Retinal pigment epithelial cell (primary cell): ENCODE measurements around the gene AGAP3.

Source experiments
- DNase-seq: peaks from one replicate; pipeline ENCODE4 v3.0.0-alpha.2; 2010; ENCODE audit warnings: low read depth
- H3K4me3 ChIP-seq: 2 replicates; pipeline ENCODE4 v1.5.1; 2011; ENCODE audit warnings: mild to moderate bottlenecking, low read length, control low read depth, moderate library complexity
- TF ChIP-seq, protein P1 (sequence below): conservative IDR thresholded peaks from 2 replicates; pipeline ENCODE4 v1.5.1; 2011; ENCODE audit warnings: low read depth, low read length, control low read depth, inconsistent platforms

AGAP3 gene

DNA sequence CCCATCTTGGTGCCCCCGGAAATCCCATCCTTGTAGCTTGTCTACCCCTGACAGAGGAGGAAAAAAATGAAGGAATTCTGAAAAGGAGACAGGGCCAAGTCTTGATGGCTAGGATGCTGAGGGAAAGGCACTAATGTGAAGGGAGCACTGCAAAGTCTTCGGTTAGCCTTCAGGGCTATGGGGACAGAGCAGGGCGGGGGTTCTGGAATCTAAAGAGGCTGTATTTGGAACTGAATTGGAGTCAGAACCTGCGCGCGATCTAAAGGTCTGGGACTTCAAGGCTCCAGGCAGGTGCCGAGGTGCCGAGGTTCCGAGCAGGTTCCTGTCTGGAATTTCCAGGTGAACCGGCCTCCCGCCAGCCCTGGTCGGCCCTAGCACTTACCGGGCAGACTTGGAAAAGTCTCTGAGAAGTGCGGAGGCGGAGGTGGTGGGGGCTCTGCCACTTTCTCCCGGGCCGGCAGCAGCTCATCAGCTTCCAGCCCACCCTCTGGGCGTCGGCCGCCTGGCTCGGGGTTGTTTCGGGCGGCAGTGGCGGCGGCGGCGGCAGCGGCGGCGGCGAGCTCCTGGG is 80.4 kb downstream of the AGAP3 start:
- DNase-seq: no peak

DNA sequence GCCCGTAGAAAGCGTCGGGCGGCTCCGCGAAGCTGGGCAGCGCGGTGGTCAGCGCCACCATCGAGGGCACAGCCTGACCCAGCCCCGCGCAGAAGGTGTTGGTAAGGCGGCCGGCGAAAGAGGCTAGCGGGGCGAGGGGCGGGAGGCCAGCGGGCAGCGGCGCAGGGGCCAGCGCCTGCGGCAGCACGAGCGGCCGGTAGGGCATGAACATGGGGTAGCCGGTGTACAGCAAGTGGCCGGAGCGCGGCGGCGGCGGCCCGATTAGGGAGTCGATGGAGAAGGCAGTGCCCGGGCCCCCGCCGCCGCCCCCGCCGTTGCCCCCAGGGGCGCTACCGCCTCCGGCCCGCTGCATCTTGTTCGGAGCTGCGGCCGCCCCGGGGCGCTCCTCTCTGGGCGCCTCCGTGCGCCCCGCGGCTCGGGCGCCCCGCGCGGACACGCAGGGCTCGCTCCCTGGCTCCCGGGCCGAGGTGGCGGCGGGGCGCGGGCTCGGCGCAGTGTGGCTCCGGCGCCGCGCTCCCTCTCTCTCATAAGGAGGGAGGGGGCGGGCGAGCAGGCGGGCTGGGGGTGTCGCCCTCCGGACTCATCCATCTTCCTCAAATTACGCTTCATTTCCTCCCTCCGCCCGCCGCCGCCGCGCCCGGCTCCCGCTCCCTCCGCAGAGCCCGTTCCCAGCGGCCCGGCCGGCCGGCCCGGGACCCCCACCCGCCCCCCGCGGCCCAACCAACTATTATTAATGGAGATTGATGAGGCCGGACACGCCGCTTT is 81.1 kb downstream of the AGAP3 start, which contains the start of gene GBX1:
GBX1 (minus strand) TSS at position 498 of the 765 bp plus-strand sequence; CDS start at position 352, 146 bp downstream.
- TF ChIP-seq, protein P1, sequence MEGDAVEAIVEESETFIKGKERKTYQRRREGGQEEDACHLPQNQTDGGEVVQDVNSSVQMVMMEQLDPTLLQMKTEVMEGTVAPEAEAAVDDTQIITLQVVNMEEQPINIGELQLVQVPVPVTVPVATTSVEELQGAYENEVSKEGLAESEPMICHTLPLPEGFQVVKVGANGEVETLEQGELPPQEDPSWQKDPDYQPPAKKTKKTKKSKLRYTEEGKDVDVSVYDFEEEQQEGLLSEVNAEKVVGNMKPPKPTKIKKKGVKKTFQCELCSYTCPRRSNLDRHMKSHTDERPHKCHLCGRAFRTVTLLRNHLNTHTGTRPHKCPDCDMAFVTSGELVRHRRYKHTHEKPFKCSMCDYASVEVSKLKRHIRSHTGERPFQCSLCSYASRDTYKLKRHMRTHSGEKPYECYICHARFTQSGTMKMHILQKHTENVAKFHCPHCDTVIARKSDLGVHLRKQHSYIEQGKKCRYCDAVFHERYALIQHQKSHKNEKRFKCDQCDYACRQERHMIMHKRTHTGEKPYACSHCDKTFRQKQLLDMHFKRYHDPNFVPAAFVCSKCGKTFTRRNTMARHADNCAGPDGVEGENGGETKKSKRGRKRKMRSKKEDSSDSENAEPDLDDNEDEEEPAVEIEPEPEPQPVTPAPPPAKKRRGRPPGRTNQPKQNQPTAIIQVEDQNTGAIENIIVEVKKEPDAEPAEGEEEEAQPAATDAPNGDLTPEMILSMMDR: no peak
- peak within 1 kb of the TSS; percentile 6 for H3K4me3 ChIP-seq
- no peak for DNase-seq

More for the DNA sequence above, 80.4 kb downstream of the AGAP3 start:
- TF ChIP-seq, protein P1: no peak
- H3K4me3 ChIP-seq: no peak overlapping the region

DNA sequence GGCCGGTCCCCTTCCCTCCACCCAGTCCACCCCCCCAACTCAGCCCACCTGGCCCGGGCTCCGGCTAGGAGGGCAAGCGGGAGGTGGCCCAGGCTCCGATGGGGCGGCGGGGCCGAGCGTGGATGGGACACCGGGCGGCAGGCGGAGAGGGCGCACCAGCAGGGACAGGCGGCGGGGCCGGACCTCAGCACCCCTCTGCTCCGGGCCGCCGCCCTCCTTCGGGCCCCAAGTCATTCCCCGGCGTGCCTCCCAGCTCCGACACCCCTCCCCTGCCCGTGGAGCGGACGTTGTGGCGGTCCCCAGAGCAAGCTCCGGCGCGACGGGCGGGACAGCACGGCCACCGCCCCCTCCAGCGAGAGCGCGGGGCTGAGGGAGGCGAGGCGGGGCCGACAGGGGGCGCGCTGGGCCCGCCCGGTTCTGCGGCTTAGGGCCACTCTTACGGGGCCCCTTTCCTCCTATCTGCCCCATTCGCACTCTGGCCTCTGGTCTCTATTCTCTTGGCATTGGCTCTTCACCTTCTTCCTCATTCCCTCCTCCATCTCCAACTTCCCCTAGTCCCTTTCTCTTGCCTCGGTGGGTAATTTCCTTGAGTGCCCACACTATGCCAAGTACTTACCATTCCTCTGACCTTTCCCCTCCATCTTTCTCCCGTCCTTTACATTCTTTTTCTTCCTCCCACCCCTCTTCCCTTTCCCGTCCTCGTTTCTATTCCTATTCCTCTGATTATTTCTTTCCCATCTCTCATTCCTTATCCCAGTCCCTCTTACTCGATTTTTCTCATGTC is 81.9 kb downstream of the AGAP3 start:
- TF ChIP-seq, protein P1: peak; percentile 64
- DNase-seq: no peak
- H3K4me3 ChIP-seq: no peak overlapping the region

DNA sequence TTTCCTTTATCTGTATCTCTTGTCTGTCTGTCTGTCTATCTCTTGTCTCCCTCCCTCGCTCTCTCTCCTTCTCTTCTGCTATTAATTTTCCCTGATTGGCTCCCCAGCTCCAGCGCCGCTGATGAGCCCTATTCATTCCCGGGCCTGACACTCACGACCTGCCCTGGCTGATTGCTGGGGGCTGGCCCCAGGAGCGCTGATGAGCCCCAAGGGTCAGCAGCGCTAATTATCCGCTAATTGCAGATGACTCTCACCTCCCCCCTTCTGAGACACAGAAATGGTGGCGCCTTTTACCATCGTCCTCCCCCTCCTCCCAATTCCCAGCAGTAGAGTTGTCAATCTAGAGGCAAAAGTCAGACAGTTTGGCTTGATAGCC is 82.5 kb downstream of the AGAP3 start:
- no peak for DNase-seq
- no peak overlapping the region for H3K4me3 ChIP-seq
- TF ChIP-seq, protein P1: no peak

DNA sequence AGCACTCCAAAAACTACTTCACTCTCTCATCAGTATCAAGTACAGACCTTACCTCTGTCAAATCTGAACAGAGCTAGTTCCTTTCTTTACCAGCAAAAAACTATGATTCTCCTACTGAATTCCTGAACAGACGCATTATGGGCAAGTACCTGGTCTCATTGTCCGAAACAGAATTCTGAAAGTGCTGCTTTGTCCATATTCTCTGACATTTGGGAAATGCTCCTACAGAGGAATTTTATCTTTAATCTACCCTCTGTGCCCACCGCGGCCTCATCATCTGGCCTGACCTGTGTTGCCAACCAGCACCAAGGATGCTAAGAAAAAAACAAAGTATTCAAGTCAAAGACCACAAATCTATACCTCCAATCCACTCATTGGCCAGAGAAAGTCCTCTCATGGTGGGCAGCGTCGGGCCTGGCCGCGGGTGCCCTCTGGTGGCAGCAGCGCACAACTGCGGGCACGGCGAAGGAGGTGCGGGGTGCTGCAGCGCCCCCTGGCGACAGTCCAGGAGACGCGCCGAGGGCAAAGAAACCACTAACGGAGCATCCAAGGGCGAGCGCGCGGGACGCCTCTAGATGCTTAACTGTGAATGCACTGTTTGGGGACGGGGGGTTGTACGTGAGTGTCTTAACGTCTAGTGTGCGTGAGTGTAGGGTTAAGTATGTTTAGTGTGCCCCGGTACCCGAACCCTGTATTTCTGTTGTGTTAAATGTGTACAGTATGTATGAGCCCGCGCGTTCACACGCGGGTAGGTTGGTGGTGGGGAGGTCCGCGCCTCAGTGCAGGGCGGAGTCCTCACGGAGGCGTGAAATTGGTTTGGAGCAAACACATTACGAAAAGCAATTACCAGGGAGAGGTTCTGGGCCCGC is 86.2 kb downstream of the AGAP3 start:
- H3K4me3 ChIP-seq: no peak overlapping the region
- DNase-seq: no peak
- TF ChIP-seq, protein P1: peak; percentile 100

DNA sequence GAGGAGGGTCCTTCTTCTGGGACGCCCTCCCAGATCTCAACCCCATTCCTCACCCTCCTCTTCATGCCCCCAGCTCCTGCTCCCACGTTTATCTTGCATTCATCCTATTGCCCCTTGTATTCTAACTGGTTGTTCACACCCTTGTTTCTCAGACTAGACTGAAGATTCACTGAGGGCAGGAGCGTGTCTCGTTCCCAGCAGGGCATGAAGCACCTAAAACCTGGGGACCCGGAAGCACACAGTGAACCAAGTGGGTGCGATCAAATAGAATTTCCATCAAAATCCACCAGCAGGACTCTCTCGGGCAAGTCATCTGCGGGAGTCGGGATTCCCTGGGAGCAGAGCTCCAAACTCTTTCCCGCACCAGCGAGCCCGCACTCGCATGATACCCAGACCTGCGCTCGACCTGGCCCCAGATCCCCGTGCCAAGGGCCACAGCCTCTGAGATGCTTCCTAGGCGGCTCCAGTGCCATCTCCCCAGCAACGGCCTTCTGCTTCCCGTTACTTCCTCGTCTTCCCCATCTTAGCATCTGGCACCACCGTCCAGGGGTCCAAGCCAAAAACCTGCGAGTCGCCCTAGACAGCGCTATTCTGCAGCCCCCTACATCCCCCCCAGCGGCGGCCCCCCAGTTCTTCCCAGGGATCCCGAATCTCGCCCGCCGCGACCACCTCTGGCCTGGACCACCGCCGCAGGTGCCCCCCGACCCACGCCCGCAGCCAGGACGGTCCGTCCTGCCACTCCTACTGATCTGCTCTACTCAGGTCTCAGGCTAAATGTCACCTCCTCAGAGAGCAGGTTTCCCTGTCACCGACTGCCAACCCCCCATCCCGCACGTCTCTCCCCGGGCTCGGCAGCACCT is 87.3 kb downstream of the AGAP3 start:
- DNase-seq: no peak
- no peak overlapping the region for H3K4me3 ChIP-seq
- TF ChIP-seq, protein P1: no peak
